GM18909 (cell line): ENCODE data around the gene SSR3.
"Not testable (repeated sequence)": the region's sequence is repeated elsewhere in the genome, so short reads cannot be mapped to it uniquely, and the experiment has no call there.

Source experiments
- ATAC-seq: cut with Tn5 transposase; IDR thresholded peaks from one replicate; pipeline ENCODE4 v1.9.1; 2021; ENCODE audit warnings: mild to moderate bottlenecking; ENCODE audit not compliant: unreplicated experiment, poor library complexity

The SSR3 gene

DNA sequence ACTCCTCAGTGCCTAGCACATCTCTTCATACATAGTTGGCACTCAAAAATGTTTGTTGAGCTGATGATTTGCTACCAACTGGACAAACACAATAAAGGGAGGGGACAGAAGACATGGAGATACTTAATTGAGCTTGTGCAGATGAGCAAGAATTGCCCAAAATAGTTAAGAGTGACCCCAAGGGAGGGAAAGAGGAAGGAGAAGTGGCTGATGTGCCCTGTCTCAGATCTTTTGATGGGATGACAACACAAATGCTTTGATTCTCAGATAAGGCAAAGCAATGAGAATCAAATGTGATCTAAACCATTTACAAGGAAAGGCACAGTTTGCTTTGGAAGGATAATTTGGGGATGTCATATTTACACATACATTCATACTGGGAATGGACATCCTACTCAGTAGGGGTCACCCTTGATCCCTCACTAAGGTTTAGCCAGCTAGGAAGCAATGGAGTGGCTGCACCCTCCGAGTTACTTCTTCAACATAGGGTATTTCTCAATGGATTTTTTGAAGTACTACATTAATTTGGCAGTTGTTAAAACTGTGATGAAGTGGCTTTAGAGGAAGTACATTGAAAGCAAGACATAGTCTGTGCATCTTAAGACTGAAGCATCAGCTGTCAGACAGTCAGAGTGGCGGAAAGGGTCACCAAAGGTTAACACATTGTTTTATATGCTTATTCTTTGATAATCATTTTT lies 21.9 kb upstream of the SSR3 start:
- no peak for ATAC-seq

DNA sequence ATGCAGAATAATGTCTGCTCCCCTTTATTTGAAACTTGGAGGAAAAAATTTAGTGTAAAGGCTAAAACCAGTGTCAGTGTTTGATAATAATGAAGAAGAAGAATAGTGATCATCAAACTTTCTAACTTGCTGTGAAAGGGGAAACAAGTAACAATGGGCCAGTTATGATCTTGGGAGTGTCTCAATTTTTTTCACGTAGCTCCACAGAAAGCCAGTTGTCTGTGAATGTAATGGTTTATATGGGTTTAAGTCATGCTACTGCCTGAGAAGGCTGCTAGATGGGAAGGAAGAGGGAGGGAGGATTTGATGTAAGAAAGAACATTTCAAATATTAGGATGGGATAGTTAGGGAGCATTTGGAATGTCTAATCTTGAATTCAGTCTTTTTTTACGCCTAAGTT lies 21.1 kb upstream of the SSR3 start:
- ATAC-seq: no peak

DNA sequence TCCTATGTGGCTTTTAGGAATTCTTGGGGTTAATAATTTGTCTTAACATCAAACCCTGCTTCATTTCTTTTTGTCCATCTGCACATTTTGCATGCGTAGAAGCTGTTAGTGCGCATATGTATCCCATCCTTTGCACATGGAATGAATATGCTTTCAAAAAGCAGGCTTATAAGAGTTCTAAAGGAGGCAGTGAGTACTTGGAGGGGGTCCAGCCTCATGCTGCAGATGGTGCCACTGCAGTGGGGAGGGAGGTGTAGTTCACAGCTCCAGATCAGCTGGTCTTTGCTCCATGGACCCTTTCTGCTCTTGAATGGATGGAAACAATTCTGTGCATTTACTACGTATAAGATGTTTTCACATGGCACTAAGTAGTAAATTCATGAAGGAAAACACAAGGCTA lies 20.7 kb upstream of the SSR3 start:
- no peak for ATAC-seq

DNA sequence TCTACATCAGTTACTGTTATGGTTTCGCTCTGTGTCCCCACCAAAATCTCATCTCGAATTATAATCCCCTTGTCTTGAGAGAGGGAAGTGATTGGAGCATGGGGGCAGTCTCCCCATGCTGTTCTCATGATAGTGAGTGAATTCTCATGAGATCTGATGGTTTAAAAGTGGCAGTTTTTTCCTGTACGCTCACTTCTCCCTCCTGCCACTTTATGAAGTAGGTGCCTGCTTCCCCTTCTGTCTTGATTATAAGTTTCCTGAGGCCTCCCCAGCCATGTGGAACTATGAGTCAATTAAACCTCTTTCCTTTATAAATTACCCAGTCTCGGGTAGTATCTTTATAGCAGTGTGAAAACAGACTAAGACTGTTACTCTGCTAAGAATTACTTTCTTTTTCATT lies 15.0 kb upstream of the SSR3 start:
- not testable (repeated sequence) for ATAC-seq

DNA sequence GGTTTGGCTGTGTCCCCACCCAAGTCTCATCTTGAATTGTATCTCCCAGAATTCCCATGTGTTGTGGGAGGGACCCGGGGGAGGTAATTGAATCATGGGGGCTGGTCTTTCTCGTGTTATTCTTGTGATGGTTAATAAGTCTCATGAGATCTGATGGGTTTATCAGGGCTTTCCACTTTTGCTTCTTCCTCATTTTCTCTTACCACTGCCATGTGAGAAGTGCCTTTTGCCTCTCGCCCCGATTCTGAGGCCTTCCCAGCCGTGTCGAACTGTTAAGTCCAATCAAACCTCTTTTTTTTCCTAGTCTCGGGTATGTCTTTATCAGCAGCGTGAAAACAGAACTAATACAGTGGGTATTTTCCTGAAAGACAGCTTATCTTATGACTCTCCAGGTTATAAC lies 14.1 kb upstream of the SSR3 start:
- ATAC-seq: not testable (repeated sequence)

DNA sequence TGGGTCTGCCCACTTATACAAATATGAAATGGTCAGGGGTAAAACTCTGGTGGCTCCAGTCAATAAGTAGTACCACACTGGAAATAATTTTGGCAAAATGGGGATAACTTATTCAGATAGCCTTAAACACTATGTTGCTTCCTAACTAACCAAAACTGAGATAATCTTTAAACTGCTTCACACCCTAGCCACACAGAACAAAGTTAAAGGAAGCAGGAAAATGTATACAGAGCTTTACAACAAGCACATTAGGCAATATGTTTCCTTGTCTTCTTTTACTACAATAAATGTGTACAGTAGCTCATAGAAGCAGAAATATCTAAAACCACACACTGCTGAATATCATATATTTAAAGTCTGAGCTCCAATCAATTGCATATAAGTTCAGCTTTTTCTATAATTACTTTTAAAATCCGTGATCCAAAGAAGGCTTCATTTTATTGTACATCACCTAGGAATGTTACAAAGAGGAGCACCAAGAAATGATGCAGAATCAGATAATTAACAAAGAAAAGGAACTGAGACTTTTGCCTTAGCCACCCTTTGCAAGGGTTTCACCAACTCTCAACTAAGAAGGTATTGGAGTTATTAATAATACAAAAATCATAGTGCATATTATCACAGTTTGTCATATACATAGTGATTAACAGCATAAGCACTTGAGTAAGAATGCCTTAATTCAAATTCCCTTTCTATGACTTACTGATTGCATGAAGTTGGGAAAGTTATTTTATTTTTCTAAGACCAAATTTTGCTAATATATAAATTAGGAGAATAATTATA lies 9.2 kb upstream of the SSR3 start:
- peak; percentile 47 for ATAC-seq

DNA sequence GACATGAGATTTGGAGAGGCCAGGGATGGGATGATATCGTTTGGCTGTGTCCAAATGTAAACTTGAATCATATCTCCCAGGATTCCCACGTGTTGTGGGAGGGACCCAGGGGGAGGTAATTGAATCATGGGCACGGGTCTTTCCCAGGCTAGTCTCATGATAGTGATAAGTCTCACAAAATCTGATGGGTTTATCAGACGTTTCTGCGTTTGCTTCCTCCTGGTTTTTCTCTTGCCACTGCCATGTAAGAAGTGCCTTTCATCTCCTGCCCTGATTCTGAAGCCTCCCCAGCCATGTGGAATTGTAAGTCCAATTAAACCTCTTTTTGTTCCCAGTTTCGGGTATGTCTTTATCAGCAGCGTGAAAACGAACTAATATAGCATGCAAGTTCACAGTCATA lies 7.6 kb upstream of the SSR3 start:
- not testable (repeated sequence) for ATAC-seq

DNA sequence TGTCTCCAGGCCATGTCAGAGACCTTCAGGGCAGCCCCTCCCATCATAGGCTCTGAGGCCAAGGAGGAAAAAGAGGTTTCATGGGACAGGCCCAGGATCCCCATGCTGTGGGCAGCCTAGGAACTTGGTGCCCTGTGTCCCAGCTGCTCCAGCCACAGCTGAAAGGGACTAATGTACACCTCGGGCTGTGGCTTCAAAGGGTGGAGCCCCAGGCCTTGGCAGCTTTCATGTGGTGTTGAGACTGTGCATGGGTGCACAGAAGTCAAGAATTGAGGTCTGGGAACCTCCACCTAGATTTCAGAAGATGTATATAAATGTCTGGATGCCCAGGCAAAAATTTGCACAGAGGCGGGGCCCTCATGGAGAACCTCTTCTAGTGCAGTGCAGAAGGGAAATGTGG lies 6.6 kb upstream of the SSR3 start:
- ATAC-seq: no peak

DNA sequence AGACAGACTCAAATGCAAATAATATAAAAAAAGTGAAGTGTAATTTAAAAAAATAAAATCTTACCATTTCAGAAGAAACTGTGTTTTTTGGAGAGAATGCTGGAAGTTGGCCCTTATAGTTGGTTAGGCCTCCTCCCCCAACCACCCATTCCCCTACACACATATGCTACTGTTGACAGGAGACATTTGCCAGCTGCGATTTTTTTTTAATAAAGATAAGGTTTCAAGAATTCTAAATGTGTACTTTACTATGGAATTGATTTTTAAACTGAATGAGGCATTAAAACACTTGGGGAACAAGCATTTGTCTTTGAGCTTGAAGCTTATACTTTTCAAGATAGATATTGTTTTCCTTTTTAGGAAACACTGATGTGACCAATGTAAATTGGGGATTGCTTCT lies 4.4 kb upstream of the SSR3 start:
- ATAC-seq: no peak

DNA sequence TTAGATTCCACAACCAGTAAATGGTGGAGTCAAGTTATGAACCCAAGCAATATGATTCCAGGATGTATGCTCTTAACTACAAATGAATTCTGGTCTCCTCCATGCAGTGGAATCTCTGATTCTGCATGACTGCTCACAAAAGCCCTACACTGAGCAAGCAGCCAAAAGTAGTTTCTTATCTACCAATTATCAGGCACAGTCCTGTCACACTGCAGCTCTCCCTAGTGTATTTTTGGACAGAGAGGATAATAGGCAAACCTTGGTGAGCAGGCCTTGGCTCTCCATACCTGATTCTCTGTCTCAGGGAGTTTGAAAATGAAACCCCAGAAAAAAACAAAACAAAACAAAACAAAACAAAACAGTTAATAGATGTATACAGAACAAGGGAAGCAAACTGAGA lies 3.5 kb upstream of the SSR3 start:
- no peak for ATAC-seq

DNA sequence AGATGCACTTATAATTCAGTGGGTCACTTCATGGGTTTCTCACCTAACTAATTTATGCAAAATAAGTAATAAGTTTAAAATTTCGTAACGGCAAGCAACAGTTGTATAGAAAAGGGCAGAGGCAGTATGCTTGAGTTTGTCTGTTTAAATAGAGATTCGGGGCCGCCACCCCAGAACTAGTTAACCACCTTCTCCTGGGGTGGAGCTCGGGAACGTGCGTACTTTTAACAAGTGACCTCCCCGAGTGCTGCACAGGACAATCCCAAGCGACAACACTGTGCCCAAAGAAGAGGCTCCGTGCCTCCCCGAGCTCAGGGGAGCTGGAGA lies 439 bp downstream of the SSR3 start:
- no peak for ATAC-seq

DNA sequence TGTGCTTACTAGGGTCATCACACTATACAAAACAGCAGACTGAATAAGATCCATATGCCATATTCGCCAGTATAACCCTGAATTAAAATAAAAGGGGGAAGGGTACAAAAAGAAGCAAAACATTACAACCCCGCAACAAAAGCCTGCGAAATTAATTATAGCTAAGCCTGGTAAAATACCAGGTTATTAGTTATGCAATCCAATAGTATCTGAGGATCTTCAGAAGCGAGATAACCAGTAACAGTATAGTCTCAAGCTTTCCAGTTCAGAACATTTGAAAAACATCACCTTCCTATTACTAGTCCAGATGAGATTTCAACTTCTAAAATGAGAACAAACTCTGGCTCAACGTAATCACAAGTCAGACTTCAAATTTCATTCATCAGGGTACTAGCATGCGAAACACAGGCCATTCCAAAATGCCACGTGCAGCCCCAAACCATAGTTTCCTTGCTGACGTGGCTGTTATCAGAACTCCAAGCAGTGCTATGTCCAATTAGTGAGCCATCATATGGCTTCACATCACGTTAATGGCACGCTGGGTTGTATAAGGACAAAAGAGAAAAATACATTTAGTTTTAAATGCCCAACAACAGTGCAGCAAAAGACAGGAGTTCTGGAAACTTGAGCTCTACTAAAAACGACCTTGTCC lies 1.1 kb downstream of the SSR3 start:
- no peak for ATAC-seq

DNA sequence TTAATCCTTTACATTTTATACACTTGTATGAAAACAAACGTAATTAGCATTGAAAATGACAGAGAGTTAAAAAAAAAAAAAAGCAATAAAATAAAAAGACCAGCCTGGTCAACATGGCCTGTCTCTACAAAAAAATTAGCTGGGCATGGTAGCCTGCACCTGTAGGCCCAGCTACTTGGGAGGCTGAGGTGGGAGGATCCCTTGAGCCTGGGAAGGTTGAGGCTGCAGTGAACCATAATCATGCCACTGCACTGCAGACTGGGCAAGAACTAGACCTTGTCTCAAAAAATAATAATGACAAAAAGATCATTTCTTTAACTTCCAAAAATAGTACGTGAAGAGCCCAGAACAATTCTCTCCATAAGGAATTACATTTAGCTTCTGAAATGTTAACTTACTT lies 1.9 kb downstream of the SSR3 start:
- no peak for ATAC-seq

DNA sequence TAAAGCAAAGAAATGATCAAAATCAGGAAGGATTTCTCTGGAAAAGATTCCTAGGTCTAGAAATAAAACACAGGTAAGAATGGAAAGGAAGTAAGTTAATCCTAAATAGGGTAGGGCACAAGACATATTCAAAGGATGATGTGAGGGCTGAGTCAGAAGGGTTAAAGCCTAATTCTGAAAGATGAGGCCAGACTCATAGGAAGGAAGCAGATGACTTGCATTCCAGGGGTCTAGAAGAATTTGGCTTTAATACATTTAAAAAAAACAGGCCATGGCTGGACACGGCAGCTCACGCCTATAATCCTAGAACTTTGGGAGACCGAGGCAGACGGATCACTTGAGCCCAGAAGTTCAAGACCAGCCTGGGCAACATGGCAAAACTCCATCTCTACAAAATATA lies 3.2 kb downstream of the SSR3 start:
- no peak for ATAC-seq

DNA sequence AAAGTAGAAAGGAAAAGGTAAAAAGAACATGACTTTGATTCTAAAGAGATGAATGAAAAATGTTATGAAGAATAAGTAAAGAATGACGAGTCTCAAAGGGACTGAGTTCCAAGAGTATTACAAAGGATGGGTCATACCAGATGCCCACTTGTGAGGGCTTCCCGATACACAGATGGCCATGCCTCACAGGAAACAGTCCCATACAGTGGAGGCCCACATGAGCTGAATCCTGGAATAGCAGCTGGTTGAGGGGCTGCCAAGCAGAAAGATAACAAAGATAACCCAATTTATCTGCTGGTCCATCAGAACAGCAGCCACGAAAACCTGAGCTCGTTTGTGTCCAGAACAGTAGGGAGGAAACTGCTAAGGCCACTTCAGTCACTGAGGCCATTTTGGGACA lies 3.7 kb downstream of the SSR3 start:
- no peak for ATAC-seq

DNA sequence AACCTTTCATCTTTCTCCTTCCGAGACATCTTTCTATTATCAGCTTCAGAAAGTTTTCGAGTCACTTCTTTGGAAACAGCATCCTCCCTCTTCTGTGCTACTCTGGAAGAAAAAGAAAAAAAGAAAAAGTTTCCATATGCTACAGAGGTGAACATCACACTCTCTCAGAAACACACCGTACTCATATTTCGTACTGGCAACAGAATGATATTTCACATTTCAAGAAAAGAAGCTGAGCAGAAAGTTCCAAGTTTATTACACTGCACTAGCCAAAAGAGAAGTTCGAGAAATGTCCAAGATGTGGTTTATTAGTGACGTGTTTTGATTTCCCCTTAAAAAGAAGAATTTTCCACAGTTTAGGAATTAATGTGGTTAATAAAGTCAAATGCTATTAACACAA lies 6.0 kb downstream of the SSR3 start:
- ATAC-seq: no peak

DNA sequence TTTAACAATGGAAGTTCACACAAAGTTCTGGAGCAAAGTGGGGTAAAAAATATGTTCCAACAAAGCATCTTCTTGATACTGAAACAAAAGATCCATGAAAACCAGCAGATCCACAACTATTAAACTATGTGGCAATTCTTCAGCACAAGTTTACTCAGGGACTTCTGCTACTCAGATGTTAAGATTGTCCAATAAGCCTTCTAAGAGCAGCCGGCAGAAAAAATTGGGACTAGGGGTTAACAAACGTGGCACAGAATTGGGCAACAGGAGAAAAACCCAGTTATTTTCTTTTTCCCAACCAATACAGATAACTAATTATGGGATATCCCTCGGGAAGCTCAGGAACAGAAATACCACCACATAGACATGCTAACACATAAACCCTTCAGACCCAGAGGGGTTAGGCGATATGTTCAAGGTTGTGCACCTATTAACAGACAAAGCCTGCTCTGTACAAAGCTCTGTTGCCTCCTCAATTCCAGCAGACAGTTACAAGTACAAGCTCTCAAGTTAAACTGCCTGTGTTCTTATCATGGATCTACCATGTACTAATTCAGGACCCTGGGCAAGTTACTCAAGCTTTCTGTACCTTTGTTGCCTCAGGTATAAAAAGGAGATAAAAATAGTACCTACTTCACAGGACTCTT lies 6.8 kb downstream of the SSR3 start:
- ATAC-seq: no peak

DNA sequence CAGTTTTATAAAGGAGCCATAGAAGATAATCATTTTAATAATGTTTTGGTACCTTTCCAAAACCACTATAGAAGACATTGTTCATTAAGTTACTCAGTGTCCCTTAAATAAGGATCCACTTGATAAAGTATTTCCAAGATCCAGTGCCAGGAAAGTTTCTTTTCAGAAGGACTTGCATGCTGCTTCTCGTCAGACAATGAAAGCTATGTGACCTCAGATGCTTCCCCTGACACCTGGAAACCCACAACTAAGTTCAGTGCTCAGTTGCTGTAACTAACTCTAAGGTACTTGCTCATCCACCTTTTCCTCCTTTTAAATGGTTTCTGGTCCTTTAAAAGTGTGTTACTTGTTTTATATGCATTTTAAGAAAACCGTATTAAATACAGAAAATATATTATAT lies 7.3 kb downstream of the SSR3 start:
- no peak for ATAC-seq

DNA sequence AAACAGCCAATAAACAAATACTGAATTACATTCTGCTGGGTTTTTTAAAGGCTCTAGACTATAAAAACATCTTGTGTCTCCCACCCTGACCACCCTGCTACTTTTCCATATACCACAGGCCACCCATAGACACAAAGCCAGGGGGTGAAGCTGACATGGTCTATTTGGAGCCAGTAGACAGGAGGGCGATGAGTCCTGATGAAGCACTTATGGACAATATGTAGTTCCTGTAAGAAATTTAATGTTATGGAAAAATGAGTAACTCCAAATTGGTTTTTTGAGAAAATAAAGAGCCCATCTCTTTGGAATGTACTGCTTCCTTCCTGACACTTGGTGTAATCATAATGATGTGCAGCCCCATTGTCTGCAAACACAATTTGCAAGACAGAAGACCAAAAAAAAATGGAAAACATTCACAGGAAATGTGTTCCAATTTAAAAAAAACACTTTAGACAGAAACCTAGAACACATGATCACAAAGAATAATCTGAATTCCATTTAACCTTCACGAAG lies 11.8 kb downstream of the SSR3 start:
- ATAC-seq: no peak

DNA sequence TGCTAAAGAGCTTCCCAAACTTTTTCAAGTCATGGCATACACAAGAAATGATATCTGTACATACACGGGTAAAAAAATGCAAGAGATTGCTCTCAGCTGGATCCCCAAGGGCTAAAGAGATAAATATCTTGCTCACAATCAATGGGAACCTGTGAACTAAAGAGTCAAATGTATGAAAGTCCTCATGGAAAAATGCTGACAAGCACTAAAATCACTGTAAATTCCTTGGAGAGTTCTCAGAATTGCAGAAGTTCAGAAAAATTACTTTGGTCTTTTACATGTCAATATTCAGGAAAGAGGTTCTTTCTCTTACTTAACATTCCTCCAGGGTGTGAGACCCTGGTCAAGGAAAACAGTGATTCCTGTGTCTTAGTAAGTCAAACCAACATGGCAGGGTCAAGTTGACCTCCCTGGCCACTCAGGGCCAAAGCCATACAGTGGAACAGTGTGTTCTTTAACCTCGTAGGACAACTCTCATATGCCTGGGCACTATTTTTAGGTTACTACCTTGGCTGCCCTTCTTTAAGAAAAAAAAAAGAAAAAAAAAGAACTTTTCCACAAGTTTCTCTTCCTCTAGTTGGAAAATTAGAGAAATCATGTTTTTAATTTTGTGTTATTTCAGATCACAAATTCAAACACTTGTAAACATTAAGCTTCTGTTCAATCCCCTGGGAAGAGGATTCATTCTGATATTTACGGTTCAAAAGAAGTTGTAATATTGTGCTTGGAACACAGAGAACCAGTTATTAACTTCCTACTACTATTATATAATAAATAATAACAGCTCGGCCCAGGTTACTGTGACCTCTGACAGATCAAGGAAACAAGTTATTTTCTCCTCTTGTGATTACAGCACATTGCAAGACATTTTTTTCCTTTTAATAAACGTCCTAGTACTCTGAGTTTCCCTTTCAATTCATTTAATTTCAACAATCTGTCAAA lies 12.5 kb downstream of the SSR3 start:
- ATAC-seq: no peak
